HG03066 (cell line): ENCODE measurements around the gene CHTF18.
"Not testable (repeated sequence)": the region's sequence is repeated elsewhere in the genome, so short reads cannot be mapped to it uniquely, and the experiment has no call there.

ENCODE experiments used
- ATAC-seq: cut with Tn5 transposase; IDR thresholded peaks from one replicate; pipeline ENCODE4 v1.9.1; 2021; ENCODE audit warnings: low read depth; ENCODE audit not compliant: unreplicated experiment

Gene CHTF18

GRCh38 chr16:822909-823297 lies 34.5 kb downstream of the CHTF18 start:
- no peak for ATAC-seq

DNA sequence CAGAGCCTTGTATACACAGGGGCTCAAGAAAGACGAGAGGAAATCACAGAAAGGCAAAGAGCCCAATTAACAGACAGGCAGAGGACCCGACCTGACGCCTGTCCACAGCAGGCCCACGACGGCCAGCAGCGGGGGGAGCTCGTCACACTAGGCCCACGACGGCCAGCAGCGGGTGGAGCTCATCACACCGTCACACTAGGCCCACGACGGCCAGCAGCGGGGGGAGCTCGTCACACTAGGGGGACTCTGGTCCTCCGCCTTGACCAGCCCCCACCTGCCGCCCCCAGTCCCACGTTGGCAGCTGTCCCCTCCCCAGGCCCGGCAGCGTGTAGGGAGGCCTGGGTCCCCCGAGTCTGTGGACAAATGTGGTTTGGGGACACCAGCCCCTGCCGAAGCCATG lies 35.8 kb downstream of the CHTF18 start:
- ATAC-seq, result no peak

GRCh38 chr16:824601-825000 lies 36.2 kb downstream of the CHTF18 start:
- ATAC-seq, result no peak

GRCh38 chr16:825341-826061 lies 37.1 kb downstream of the CHTF18 start:
- no peak for ATAC-seq

- ATAC-seq, result no peak
These were observed 39.1 kb downstream of the CHTF18 start for GRCh38 chr16:827513-827912.

- ATAC-seq, result no peak
These were observed 40.5 kb downstream of the CHTF18 start for GRCh38 chr16:828891-829290.

GRCh38 chr16:830107-830870 lies 41.9 kb downstream of the CHTF18 start:
- no peak for ATAC-seq

DNA sequence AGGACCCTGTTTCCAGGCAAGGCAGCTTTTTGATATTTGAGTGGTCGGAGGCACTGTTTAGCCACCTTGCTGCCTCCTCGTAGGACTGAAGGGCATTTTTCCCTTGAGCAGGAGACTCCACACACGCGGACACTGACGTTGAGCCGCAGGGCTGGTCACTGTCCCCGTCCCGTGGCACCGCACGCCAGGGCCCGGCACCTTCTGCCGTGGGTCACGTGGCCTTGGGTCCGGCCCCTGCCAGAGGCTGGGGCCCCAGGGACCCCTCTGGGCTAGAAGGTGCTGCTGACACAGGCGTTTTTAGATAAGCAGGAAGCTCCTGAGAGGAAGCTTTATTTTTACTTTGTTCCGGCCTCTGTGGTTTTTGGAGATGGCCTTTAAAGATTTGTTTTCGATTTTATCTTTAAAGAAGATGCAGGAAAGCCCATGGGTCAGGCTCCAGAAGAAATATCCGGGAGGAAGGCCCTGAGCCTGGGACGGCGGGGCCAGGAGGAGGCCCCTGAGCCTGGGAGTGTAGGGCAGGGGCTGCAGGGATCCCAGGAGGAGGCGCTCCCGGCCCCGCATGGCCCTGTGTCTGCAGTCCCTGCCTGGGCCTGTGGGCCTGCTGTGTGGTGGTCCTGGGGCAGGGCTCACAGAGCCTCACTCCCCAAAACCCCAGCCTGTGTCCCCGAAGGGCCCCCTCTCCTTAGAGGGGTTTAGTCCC lies 42.6 kb downstream of the CHTF18 start:
- ATAC-seq, result no peak

GRCh38 chr16:831571-832413 lies 43.4 kb downstream of the CHTF18 start:
- no peak for ATAC-seq

- ATAC-seq, result no peak
These were observed 44.4 kb downstream of the CHTF18 start for GRCh38 chr16:832652-833336.

GRCh38 chr16:833411-833810 lies 45.0 kb downstream of the CHTF18 start:
- ATAC-seq, result no peak

- no peak for ATAC-seq
These were observed 47.0 kb downstream of the CHTF18 start for GRCh38 chr16:835373-835772.

DNA sequence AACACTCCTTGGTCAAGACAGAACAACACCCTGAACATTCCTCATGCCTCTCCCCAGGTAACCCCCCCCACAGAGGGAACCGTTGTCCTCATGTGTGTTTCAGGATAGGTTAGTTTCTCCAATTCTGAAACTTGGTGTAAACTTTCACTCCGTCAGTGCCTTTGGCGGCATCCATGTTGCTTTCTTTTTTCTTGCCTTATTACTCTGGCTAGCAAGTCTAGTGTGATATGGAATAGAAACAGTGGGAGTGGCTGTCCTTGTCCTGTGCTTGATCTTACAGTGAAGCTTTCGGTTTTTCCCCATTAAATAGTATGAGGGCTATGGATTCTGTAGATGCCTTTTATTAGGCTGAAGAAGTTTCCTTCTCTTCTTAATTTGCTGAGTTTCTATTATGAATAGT lies 47.8 kb downstream of the CHTF18 start:
- ATAC-seq, result no peak

DNA sequence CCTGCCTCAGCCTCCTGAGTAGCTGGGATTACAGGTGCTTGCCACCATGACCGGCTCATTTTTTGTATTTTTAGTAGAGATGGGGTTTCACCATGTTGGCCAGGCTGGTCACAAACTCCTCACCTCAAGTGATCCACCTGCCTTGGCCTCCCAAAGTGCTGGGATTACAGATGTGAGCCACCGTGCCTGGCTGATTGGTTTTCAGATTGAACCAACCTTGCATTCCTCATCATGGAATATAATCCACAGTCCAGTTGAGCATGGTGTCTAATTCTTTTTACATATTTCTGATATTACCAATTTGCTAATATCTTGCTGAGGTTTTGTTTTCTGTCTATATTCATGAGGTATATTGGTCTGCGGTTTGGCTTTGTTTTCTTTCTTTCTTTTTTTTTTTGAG lies 48.4 kb downstream of the CHTF18 start:
- ATAC-seq, result not testable (repeated sequence)

DNA sequence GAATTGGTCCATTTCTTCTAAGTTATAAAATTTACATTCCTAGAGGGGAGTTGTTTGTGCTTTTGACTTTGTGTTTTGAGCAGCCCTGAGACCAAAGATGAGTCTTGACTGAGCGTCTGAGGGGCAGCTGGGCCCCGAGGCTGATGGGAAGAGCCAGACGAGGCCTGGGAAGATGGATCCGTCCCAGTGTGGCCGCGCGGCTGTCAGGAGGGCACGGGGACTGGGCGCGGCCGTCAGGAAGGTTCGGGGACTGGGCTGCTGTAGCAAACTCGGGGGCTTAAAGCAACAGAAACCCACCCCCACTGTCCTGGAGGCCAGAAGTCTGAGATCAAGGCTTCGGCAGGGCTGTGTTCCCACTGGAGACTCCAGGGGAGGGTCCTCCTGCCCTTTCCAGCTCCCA lies 50.3 kb downstream of the CHTF18 start:
- no peak for ATAC-seq

DNA sequence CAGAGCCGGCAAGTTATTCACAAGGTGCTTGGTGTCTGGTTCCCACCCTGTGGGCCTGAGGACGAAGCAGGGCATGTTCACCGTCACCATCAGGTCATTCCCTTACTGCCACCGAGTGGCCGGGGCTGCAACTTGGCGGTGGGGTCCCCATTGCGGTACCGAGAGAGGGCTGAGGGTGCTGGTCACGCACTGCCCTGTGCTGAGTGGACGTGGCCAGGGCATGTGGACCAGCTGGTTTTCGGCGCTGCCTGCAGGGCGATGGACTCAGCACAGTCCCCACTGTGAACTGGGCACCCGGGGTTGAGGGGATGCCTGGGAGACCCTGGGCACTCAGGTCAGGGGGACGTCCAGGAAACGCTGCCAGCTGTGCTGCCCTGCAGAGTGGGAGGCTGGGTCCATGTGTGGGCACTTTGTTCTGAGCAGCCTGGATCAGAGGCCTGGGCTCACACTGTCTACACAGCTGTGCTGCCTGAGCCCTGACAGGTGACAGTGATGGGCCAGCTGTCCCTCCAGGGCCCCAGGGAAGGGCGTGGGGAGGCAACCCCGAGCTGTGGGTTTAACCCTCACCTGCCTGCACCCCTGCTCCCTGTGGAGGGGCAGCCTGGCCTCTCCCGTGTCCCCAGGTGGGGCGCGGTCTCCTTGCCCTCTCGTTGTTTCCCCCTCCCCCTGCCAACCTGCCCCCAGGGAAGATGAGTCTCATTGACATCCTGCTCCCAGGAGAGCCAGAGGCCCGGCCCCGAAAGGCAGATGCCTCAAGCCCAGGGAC lies 51.4 kb downstream of the CHTF18 start:
- ATAC-seq, result no peak

- ATAC-seq, result no peak
These were observed 52.4 kb downstream of the CHTF18 start for GRCh38 chr16:840561-841454.

DNA sequence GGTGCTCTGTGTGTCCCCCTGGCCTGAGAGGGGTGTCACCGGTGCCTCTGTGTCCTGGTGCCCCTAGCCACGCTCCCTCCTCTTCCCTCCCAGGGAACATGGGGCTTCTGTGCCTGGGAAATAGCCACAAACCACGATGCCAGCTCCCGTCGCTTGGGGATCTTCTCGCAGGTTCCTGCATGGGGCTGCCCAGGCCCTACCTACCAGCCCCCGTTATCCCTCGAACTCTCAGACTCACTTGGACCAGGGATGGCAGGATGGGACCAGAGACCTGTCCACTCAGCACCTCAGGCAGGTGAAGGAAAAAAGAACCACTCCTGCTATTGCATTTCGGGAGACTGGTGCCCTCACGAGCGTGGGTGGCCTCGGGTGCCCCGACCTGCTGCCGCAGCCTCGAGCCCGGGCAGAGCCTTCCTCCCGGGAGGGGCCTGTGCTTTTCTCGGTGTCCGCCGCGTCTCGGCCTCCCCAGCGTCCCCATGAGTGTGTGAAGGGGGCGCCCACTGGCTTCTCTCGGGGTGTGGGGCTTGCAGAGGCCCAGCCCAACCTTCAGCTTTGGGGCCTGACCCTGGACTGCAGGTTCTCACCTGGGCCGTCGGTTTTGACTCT lies 53.1 kb downstream of the CHTF18 start:
- ATAC-seq, result no peak
